HepG2 (cell line): Measurements from ENCODE around the gene PRIMA1. TPM values are rescaled to one million over a fixed set of nuclear protein-coding genes. Genes with fewer than 3 reads are reported as not detected.

Experiments
- ATAC-seq: fragments of 200-7000 bp; cut with Tn5 transposase; 3 replicates; pipeline ENCODE4 v1.9.1; 2020; ENCODE audit warnings: mild to moderate bottlenecking, moderate library complexity
- BruUV-seq: library from RNA; stranded (reverse); fragments of 400-500 nt; replicated peaks from 2 replicates; lab custom pipeline; 2021; lab: Mats Ljungman, UMichigan
- CTCF ChIA-PET: fragments of 300-600 bp; formaldehyde crosslinking; extraction: SDS; loops from one replicate; lab custom pipeline; 2021; ENCODE audit warnings: low total read pairs, inconsistent platforms, low intra/inter-chr PET ratio; lab: Yijun Ruan, JAX
- POLR2A ChIA-PET: fragments of 350-600 bp; sonication (Branson Sonifier 250); formaldehyde crosslinking; loops from one replicate; lab custom pipeline; 2020; ENCODE audit warnings: antibody characterized with exemption, inconsistent platforms; lab: Yijun Ruan, JAX
- DNase-seq: peaks from one replicate; pipeline ENCODE4 v3.0.0-alpha.2; 2015; ENCODE audit warnings: low spot score
- FAIRE-seq: peaks from 3 replicates; lab custom pipeline; 2011; peaks lifted over from hg19 to GRCh38; lab: Jason Lieb, UNC
- H2AFZ ChIP-seq: one replicate; pipeline ENCODE4 v1.6.1; 2011; ENCODE audit warnings: low read length, inconsistent platforms
- H3K27ac ChIP-seq: fragments of 300-600 bp; 3 replicates; pipeline ENCODE4 v1.8.0; 2011; ENCODE audit warnings: mixed run types, mild to moderate bottlenecking, mixed read lengths, low read length, inconsistent platforms; ENCODE audit not compliant: insufficient read depth; ENCODE audit errors: extremely low read length
- H3K27me3 ChIP-seq, 2 experiments: fragments of 200-600 bp in 1 of 2; 2 replicates in 1 of 2; 3 replicates in 1 of 2; pipeline versions ENCODE4 v1.6.0 to v1.8.0; 2011; ENCODE audit warnings: low read length in 2 of 2, mild to moderate bottlenecking in 2 of 2, moderate library complexity in 2 of 2, inconsistent platforms in 1 of 2; ENCODE audit not compliant: insufficient read depth in 2 of 2, control insufficient read depth in 1 of 2
- H3K36me3 ChIP-seq, 2 experiments: fragments of 200-600 bp in 1 of 2; replicated peaks in 1 of 2; 2 replicates in 1 of 2; 3 replicates in 1 of 2; pipeline versions ENCODE4 v1.5.1 to v1.8.0; 2011; ENCODE audit warnings: low read length in 2 of 2, inconsistent platforms in 1 of 2; ENCODE audit not compliant: insufficient read depth in 2 of 2, control insufficient read depth in 1 of 2
- H3K4me1 ChIP-seq: 2 replicates; pipeline ENCODE4 v1.5.1; 2012; ENCODE audit warnings: low read length, inconsistent platforms; ENCODE audit not compliant: insufficient read depth
- H3K4me2 ChIP-seq: 2 replicates; pipeline ENCODE4 v1.6.0; 2011; ENCODE audit warnings: low read depth, low read length, inconsistent platforms
- H3K4me3 ChIP-seq, 3 experiments: fragments of 200-600 bp in 1 of 3; sonication (generic), shearing (Covaris generic) in 1 of 3; replicated peaks in 1 of 3; 2 replicates each; pipeline ENCODE4 v1.5.1; 2011 to 2016; ENCODE audit warnings: low read length in 3 of 3, inconsistent platforms in 2 of 3, low read depth in 2 of 3, mild to moderate bottlenecking in 2 of 3, control low read depth in 1 of 3, mixed read lengths in 1 of 3; ENCODE audit not compliant: insufficient read depth in 1 of 3
- H3K79me2 ChIP-seq: one replicate; pipeline ENCODE4 v1.6.1; 2011; ENCODE audit warnings: low read length, inconsistent platforms; ENCODE audit not compliant: insufficient read depth
- H3K9ac ChIP-seq: 2 replicates; pipeline ENCODE4 v1.6.0; 2011; ENCODE audit warnings: mild to moderate bottlenecking, low read depth, low read length, inconsistent platforms; ENCODE audit not compliant: insufficient read depth
- H3K9me3 ChIP-seq: 2 replicates; pipeline ENCODE4 v1.5.1; 2012; ENCODE audit warnings: mild to moderate bottlenecking, low read length
- H4K20me1 ChIP-seq: 2 replicates; pipeline ENCODE4 v1.6.0; 2011; ENCODE audit warnings: inconsistent platforms, mild to moderate bottlenecking, low read length, moderate library complexity; ENCODE audit not compliant: insufficient read depth
- GABPA ChIP-seq, 2 experiments: IDR thresholded peaks; 2 replicates each; pipeline ENCODE4 v1.6.1; 2011 to 2016; ENCODE audit warnings: low read depth in 2 of 2, low read length in 1 of 2, missing biosample characterization in 1 of 2, missing genetic modification characterization in 1 of 2
- KDM6A ChIP-seq: IDR thresholded peaks from 2 replicates; pipeline ENCODE4 v1.6.1; 2016; ENCODE audit warnings: low read depth
- PHF20 ChIP-seq: sonication (generic); formaldehyde crosslinking; IDR thresholded peaks from 2 replicates; pipeline ENCODE4 v1.5.0; 2020; ENCODE audit warnings: mild to moderate bottlenecking, missing genetic modification reagents
- PHF5A ChIP-seq: IDR thresholded peaks from one replicate; pipeline ENCODE4 v1.6.1; 2018; ENCODE audit warnings: low read depth, missing genetic modification reagents; ENCODE audit not compliant: unreplicated experiment
- SUZ12 ChIP-seq: fragments of 150-350 bp; IDR thresholded peaks from 2 replicates; pipeline ENCODE4 v1.6.1; 2014; ENCODE audit warnings: low read depth, low read length
- TAF15 ChIP-seq: fragments of 200-400 bp; formaldehyde crosslinking; IDR thresholded peaks from one replicate; pipeline ENCODE4 v1.6.1; 2018; ENCODE audit warnings: mild to moderate bottlenecking, low read depth, low read length; ENCODE audit not compliant: poor library complexity, severe bottlenecking
- ZC3H13 ChIP-seq: sonication (generic); formaldehyde crosslinking; IDR thresholded peaks from 2 replicates; pipeline ENCODE4 v1.8.1; 2023; ENCODE audit warnings: mild to moderate bottlenecking, missing genetic modification reagents, moderate library complexity
- ZNF570 ChIP-seq: sonication (generic); formaldehyde crosslinking; IDR thresholded peaks from 2 replicates; pipeline ENCODE4 v1.4.0; 2020; ENCODE audit warnings: mild to moderate bottlenecking, missing genetic modification reagents, borderline replicate concordance
- WGBS: methylation state at CpG from one replicate; pipeline ENCODE4 v1.1.6; 2017; ENCODE audit warnings: low lambda C conversion rate; 5-methylcytosine and 5-hydroxymethylcytosine counted together
- in situ Hi-C: cut with HindIII; loops from 2 replicates; pipeline ENCODE4 v1.10.0; 2017; ENCODE audit warnings: low pct_unique_long_range_greater_than_20kb; ENCODE audit not compliant: extremely low pct_ligation_motif_present
- intact Hi-C: fragments of 100-400 bp; cut with micrococcal nuclease; formaldehyde crosslinking; loops from one replicate; pipeline ENCODE4 v1.10.0; 2022; ENCODE audit not compliant: unreplicated experiment
- polyA plus RNA-seq, 8 experiments: library from polyadenylated mRNA; depleted of rRNA in 3 of 8; stranded (reverse) in 7 of 8; unstranded in 1 of 8; fragments of >200 nt; fragmentation: Illumina TruSeq in 4 of 8; extraction: Trizol in 4 of 8; gene quantifications; 2 replicates each; pipeline versions ENCODE4 v1.2.1 to v1.2.3, GENCODE V29; 2011 to 2016; ENCODE audit warnings: low read depth in 4 of 8, missing spikeins in 1 of 8, mixed read lengths in 1 of 8; ENCODE audit not compliant: insufficient read depth in 1 of 8
- total RNA-seq, 5 experiments: library from RNA; depleted of rRNA; stranded (reverse); fragments of >200 nt; fragmentation: Illumina TruSeq; extraction: Trizol; gene quantifications; 2 replicates each; pipeline ENCODE4 v1.2.3, GENCODE V29; 2016; ENCODE audit warnings: low read depth in 1 of 5

The PRIMA1 gene
- total and polyA plus RNA-seq, 2 of the 13 experiments (the other 11 are each of a cell fraction or from before 2014, with no cell fraction given), result 2.4 to 3.2 TPM

- TF ChIP-seq SUZ12 (no peak), ZC3H13 (CRISPR knock-in tag) (no peak)
These were observed 102.0 kb downstream of the PRIMA1 start (continued) for GRCh38 chr14:93686268-93686667.

- no peak for DNase-seq
- ATAC-seq, result no peak
- Histone ChIP-seq H3K4me1 (peaks cover 14% of the 10 kb centered on the region), H3K27ac (no peak overlapping the region), H3K4me2 (no peak overlapping the region), H2AFZ (no peak overlapping the region), H3K9ac (no peak overlapping the region), H3K79me2 (no peaks in the 10 kb centered on the region), H4K20me1 (no peaks in the 10 kb centered on the region), H3K27me3 (peaks cover 0 to 11% of the 10 kb centered on the region in 2 experiments; a peak in 1 of 5 replicates), H3K4me3 (no peak overlapping the region), H3K9me3 (no peaks in the 10 kb centered on the region), H3K36me3 (no peaks in the 10 kb centered on the region)
- TF ChIP-seq GABPA (IDR thresholded peaks at IDR 0.05; ENCODE audit: low read depth, low read length) (no peak), GABPA (CRISPR knock-in tag; IDR thresholded peaks at IDR 0.05; ENCODE audit: low read depth) (no peak), PHF20 (CRISPR knock-in tag) (no peak), ZNF570 (CRISPR knock-in tag) (no peak), PHF5A (CRISPR knock-in tag) (no peak), TAF15 (no peak), KDM6A (CRISPR knock-in tag) (no peak)
- intact Hi-C loops, result no loop called here
- FAIRE-seq, result no peak
- POLR2A ChIA-PET, result no interaction called here
- no TSS peak for BruUV-seq
- in situ Hi-C loops, result no loop called here
- CTCF ChIA-PET, result no interaction called here
- WGBS, result 38% methylated on average over 13 of the region's 13 CpGs
These were observed 103.0 kb downstream of the PRIMA1 start for GRCh38 chr14:93685121-93685895.
